ENCODE results near the gene SCYGR8.

Gene SCYGR8

DNA sequence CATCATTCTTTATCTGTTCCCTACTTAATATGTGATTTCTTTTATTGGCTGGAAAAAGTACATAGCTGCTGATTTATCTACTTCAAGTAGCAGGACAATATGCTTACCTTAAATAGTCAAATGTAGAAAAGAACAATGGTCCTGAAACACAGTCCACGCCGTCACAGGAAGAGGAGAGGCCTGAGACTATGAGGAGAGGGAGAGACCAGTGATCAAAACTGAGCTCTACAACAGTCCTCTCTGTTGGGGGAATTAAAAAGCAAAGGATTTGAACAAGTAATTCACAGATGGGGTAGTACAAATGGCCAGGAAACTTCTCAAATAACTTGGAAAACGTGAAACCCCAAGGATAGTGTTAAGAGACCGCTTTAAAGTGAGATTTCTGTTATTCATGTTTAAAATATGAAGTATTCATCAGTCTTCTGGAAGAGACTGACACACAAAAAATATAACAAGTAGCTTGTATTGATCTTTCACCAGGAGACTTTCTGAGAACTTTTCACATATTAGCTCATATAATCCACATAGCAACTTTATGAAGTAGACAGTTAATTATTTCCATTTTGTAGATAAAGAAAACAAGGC, 20.2 kb downstream of the SCYGR8 start:
- no peak for DNase-seq

- DNase-seq, result peak; percentile 53 to 59
Observed at GRCh38 chr2:227766373-227766883, 20.7 kb downstream of the SCYGR8 start.

- DNase-seq, result no peak
Observed at GRCh38 chr2:227767830-227768229, 22.1 kb downstream of the SCYGR8 start.

DNA sequence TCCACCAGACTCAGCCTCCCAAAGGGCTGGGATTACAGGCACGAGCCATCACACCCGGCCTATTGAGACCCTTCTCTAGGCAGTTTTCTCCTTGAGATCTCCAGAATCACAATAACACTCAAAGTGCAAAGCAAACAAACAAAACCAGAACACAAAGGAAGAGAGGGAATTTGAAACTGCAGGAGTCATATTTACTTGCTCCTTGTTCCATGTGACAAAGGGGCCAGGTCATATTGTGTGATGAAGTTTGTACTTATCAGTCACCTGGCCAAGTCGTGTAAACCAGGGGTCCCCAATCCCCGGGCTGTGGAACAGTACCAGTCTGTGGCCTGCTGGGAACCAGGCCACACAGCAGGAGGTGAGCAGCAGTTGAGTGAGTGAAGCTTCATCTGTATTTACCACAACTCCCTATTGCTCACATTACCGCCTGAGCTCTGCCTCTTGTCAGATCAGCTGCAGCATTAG, 26.5 kb downstream of the SCYGR8 start:
- DNase-seq, result no peak

DNA sequence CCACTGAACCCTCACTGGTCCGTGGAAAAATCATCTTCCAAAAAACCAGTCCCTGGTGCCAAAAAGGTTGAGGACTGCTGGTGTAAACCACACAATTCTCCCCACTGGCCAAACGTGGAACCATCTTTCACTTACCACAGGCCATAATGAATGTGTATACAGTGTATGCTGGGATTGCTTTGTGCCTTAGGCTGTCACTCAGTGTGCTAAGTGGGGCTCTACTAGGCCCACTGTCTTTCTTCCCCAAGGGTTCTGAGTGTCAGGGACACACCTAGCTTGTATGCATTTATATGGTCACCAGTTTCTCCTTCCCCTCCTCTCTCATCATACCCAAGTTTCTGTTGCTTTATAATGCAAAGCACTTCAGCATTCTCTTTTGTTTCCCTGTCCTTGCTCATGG, 27.2 kb downstream of the SCYGR8 start:
- DNase-seq, result no peak

GRCh38 chr2:227774011-227774624, 28.4 kb downstream of the SCYGR8 start:
- no peak for DNase-seq

- no peak for DNase-seq
Observed at GRCh38 chr2:227774895-227775842, 29.5 kb downstream of the SCYGR8 start.

DNA sequence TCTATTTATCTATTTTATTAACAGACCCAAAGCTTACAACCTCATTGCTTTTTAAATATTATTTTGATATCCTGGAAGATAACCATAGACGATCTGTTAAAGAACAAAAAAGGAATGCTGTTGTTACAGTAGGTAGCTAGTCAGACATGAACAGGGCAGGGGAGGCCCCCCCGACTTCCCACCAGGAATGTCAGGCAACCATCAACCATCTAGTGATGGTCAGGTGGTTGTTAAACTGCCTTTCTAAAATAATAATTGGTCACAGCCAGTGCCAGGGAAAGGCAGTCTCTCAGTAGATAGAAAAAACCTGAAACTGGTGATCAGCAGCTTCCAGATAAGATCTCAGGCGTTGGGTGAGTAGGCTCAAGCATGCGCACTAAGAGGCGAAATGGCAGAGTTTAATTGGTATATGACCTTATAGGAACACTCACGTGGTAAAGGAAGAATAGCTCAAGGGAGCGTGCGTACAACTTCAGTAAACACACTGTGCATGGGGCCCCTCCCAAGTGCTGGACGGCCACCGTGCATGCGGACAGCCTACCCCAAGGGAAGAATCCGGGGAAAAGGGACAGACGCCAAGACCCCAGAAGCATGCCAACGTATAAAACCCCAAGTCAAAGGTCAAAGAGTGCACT, 35.4 kb downstream of the SCYGR8 start:
- DNase-seq, result no peak

DNA sequence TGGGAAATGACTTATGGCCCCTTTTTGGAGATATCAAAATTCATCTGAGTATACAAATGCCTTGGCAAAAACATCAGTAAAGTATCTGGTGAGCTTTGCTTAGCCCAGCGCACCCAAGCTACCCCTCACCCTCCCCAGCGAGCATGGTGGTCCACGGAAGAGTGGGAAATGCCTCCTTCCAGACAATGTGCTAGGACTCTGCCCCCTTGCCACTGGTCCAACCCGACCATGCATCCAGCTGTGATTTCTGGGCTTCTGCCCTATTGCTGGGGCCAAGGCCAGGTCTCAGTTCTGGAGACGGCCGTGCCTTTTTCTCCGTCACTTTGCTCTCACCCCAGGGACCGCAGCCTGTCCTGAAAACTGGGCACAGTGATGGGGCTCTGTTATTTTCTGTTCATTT, 36.1 kb downstream of the SCYGR8 start:
- no peak for DNase-seq

- DNase-seq, result no peak
Observed at GRCh38 chr2:227782804-227783203, 37.1 kb downstream of the SCYGR8 start.

- no peak for DNase-seq
Observed at GRCh38 chr2:227783404-227784138, 37.9 kb downstream of the SCYGR8 start.

GRCh38 chr2:227785293-227785692, 39.6 kb downstream of the SCYGR8 start:
- DNase-seq, result no peak

- no peak for DNase-seq
Observed at GRCh38 chr2:227788561-227789018, 42.9 kb downstream of the SCYGR8 start.

GRCh38 chr2:227789803-227790202, 44.1 kb downstream of the SCYGR8 start:
- no peak for DNase-seq

- DNase-seq, result no peak
Observed at GRCh38 chr2:227793148-227793712, 47.5 kb downstream of the SCYGR8 start.

Data from stimulated activated CD4-positive, alpha-beta T cell treated with anti-CD3 and anti-CD28 coated beads, Interleukin-2, amount 100 ng/mL, for 48 hours (primary cell).